ENCODE data around the gene SMARCAL1. TPM values are rescaled to one million over a fixed set of nuclear protein-coding genes. Genes with fewer than 3 reads are reported as not detected.

Gene SMARCAL1
- total RNA-seq, 1 donor from 2014 or later = 20.1 TPM

DNA sequence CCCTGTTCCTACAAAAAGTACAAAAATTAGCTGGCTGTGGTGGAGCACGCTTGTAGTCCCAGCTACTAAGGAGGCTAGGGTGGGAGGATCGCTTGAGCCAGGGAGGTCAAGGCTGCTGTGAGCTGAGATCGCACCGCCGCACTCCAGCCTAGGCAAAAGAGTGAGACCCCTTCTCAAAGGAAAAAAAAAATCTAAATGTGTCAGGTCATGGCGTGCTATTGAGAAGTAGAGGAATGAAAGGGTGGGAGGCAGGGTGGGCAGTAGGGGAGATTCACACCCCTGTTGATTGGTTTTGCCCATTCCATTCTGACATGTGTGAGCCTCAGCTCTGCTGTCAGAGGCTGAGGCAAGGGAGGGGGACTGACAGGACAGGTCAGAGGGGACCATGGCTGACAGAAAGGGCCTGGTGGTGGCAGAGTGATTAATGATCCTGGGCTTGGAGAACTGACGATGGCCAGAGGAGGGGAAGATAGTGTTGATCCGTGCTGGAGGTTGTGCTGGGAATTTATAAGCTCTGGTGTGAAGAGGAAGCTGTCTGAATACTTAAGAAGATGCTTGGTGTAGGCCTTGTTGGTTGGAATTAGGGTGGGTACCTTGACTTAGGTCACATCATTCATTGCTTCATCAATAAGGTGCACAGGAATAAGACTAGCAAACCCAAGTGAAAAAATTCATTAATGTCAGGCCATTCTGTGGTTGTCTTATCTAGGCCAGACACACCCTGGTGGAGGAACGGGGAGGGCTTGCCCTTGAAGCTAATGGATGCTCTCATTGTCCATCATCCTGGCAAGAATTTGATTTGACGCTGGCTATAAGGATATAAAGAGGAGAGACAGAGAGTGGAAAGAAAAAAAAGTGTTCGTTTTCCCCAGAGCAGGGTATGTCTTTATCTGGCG, 19.1 kb upstream of the SMARCAL1 start:
- DNase-seq (ENCODE audit: low spot score) = no peak

DNA sequence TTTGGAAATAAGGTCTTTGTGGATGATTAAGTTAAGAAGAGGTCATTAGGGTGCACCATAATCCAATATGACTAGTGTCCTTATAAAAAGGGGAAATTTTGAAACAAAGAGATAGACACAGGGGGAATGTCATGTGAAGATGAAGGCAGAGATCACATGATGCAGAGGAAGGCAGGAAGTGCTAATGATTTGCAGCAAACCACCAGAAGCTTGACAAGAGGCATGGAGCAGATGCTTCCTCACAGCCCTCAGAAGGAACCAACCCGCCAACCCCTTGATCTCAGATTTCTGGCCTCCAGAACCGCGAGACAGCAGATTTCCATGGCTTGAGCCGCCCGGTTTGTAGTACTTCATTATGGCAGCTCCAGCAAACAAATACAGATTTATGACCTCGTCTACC, 17.4 kb upstream of the SMARCAL1 start:
- DNase-seq (ENCODE audit: low spot score) = no peak

DNA sequence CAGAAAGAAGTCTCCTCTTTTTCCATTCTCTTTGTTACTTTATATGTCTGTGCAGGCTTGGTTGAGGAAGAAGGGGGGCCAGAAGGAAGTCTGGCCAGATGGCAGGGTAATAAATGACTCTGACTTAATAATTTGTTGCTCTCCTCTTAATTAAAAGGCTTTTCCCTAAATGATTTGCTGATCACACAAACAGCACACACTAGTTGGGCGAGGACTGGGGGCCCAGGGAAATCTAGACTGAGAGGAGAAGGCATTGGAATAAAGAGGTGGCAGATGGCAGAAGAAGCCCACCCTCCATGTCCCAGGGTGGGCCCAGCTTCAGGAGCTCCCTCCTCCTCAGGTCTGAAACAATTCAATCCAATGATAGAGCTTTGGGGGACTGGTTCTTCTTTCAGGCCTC, 12.7 kb upstream of the SMARCAL1 start:
- DNase-seq (ENCODE audit: low spot score) = no peak

DNA sequence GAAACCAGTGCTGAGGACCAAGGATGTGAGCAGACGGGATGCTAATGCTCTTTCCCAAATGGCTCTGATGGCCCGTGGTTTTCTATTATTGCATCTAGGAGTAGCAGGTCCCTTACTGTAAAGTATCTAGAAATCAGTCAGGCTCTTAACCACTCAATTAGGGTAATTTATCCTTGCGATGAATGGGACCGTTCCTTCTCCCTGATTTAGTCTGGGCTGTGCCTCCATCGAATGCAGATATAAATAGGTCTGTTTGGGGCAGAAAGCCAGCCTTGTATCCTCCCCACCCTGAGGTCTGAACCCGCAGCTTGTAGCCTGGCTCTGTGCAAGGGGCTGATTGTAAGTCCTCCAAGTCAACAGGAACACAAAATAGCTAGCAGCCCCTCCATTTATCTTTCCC, 9.5 kb upstream of the SMARCAL1 start:
- DNase-seq (ENCODE audit: low spot score) = no peak

DNA sequence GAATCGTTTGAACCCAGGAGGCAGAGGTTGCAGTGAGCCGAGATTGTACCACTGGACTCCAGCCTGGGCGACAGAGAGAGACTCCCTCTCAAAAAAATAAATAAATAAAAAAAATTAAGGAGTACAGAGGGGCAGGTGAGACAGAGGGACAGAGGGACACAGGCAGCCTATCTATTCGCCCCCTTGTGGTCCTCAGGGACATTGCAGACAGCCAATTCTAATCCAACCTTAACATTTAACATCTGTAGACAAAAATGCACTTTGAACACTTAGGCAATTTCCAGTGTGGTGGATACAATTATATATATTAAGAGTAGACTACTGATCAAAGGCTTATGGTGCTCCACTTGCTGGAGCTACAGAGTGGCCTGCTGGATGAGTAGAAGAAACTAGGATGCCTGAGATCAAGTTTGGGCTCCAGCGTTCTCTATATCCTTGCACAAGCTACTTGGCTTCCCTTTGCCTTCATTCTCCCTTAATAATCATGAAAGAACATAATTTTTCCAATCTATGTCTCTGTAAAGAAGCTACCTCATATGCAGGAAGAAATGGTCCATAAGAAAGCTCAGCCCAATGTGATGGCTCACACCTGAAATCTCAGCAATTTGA, 8.2 kb upstream of the SMARCAL1 start:
- peak; percentile 29 for DNase-seq (ENCODE audit: low spot score)

DNA sequence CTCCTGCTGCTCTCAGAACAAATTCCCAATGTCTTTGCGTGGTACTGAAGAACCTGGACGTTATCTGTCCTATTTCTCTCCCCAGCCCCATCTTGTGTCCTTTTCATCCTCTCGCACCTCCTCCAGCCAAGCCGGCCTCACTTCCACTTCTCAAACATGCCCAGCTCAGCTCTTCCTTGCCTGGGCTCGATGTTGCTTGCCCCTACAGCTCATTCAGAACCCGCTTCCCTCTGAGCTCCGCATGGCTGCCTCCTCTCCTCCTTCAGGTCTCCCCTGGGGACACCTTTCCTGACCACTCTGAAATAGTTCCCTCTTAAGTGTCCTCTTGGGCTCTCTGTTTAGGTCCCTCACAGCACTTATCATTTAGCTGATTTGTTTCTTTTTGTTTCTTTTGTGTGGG, 6.7 kb upstream of the SMARCAL1 start:
- DNase-seq (ENCODE audit: low spot score) = no peak

DNA sequence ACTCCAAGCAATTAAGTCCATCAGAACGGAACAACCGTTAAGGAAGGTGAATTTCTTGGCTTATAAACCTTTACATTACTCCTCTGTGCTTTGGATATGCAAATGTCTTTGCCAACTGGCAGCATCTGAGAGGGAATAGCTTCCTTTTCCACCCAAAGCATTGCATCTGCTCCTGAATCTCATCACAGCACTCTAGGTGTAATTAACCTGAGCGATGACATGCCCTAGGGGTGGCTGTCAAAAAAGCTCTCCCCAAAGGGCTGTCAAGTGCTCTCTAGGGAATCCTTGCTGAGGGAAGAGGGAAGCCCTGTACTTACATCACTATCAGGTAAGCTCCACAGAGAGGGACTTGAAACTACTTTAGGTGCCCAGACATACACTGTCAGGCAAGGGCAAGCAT, 5.5 kb upstream of the SMARCAL1 start:
- no peak for DNase-seq (ENCODE audit: low spot score)

DNA sequence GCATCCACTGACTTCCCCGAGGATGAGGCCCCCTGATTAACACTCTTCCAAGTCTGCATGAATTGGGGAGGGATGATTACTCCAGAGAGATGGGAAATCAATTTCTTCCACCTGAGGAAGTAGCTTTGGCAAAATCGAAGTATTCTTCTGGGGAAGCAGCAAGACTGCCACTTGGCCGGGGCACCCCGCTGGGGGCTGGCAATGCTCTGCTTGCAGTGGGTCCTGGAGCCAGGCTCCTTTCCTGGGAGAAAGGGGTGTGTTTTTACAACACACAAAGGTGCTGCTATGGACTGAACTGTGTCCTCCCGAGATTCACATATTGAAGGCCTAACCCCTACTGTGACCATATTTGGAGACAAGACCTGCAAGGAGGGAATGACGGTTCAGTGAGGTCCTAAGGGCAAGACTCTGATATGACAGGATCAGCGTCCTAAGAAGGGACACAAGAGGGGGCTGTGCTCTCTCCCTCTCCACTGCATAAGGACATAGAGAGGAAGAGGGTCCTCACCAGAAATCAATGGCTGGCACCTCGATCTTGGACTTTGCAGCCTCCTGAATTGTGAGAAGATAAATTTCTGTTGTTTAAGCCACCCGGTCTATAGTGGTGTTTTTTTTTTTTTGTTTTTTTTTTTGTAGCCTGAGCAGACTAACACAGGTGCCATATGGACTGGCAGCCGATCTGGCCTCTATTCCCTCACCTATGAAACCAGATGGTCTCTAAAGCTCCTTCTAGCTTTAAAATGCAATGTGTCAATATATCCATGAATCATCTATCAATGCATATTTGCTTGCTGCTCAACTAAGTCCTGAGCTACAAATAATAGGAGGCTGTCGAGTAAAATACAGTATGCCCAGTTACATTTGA, 3.6 kb upstream of the SMARCAL1 start:
- DNase-seq (ENCODE audit: low spot score) = no peak

DNA sequence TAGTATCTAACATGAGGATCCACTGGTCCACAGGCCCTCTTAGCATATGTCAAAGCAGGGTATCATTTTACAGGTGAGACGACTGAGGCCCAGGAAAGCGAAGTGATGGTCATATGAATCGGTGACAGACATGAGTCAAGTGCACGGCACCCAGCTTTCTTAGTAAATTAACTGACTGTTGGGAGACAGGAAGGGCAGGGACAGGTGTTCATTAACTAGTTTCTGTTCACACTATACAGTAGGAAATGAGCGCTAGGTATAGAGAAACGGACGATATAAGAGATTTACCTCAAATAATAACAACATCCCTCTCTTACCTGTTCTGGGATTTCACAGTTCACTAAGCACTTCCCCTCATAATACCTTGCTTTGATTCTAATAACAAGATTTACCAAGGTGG, 1.7 kb upstream of the SMARCAL1 start:
- no peak for DNase-seq (ENCODE audit: low spot score)

DNA sequence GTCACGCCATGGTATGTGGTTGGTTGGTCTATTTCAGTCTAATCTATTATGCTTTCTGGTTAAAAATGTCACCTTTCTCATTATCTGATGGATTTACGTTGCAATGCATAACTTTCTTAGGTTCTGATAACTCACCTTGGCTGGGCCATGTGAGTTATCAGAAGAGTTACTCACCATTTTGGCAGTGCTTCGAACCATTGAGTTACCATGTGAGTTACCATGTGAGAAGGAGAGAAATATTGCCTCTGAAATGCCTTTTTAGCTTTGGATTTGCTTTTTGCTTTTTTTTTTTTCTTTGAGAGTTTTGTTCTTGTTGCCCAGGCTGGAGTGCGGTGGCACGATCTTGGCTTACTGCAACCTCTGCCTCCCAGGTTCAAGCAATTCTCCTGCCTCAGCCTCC, 1.6 kb downstream of the SMARCAL1 start:
- DNase-seq (ENCODE audit: low spot score) = no peak

DNA sequence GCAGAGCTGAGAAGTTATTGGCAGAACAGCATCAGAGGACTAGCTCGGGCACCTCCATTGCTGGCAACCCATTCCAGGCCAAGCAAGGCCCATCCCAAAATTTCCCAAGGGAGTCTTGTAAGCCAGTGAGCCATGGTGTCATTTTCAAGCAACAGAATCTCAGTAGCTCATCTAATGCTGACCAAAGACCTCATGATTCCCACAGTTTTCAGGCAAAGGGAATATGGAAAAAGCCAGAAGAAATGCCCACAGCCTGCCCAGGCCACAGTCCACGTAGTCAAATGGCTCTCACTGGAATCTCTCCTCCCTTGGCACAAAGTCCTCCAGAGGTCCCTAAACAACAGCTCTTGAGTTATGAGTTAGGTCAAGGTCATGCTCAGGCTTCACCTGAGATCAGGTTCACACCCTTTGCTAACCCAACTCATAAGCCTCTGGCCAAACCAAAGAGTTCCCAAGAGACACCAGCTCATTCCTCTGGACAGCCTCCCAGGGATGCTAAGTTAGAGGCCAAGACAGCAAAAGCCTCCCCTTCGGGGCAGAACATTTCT, 2.6 kb downstream of the SMARCAL1 start:
- no peak for DNase-seq (ENCODE audit: low spot score)

DNA sequence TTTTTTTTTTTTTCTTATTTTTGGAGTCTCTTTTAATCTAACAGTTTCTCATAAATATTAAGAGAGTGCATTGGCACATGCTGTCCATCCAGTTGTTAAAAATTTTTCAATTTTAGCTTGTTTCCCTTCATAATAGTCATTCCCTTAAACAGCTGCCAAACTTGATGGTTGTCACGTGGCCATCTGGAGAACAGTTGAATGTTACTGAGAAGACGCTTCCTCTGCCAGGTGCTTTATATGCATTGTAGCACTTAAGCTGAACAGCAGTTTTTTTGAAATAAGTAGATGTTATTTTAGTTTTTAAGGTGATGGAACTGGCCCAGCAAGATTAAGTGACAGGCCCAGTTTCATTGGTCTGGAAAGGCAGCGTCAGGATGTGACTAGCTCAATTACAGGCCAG, 3.3 kb downstream of the SMARCAL1 start:
- no peak for DNase-seq (ENCODE audit: low spot score)

DNA sequence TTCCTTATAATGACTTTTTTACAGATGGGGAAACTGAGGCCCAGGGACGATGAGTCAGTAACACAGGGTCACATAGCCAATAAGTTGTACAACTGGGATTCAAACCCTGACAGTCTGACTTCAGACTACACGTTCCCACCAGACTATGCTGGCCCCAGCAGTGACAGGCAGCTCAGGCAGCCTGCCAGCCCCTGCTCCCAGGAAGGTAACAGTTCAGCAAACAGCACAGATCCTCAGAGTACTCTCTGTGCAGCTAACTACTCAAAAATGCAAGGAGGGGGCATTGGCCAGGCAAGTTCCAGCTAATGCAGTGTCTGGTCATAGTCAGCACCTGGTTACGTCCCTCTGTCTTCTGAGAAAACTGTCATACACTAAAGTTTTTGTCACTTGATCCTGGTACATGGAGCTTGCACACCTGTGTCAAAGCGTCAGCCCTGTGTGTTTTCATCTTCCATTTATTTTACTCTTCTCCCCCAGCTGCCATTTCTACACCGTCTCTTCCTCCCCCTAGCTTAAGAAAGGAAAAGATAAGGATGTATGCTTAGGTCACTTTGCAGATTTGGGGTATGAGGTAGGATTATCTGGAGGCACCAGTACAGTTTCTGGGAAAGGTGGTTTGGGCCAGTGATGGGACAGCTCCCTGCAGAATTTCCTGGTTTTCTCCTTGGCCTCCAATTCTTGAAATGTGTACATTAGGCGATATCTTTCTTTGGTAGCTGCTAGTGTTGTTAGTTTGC, 4.5 kb downstream of the SMARCAL1 start:
- no peak for DNase-seq (ENCODE audit: low spot score)

DNA sequence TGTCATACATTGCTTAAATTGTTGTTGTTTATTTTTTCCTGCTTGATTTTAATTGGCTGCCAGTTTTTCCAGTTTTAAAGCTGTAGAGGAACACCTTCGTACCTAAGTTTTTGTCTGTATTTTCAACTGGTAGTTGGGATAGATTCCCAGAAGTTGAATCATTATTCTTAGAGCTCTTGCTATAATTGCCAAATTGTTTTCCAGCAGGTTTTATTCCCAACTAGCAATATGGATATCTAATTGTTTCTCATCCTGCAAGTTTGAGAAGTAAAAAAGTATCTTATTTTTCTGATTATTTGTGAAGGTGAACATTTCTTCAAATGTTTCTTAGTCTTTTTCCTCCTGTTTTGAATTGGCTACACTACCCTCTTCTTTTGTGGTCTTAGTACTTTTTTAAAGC, 6.7 kb downstream of the SMARCAL1 start:
- no peak for DNase-seq (ENCODE audit: low spot score)

DNA sequence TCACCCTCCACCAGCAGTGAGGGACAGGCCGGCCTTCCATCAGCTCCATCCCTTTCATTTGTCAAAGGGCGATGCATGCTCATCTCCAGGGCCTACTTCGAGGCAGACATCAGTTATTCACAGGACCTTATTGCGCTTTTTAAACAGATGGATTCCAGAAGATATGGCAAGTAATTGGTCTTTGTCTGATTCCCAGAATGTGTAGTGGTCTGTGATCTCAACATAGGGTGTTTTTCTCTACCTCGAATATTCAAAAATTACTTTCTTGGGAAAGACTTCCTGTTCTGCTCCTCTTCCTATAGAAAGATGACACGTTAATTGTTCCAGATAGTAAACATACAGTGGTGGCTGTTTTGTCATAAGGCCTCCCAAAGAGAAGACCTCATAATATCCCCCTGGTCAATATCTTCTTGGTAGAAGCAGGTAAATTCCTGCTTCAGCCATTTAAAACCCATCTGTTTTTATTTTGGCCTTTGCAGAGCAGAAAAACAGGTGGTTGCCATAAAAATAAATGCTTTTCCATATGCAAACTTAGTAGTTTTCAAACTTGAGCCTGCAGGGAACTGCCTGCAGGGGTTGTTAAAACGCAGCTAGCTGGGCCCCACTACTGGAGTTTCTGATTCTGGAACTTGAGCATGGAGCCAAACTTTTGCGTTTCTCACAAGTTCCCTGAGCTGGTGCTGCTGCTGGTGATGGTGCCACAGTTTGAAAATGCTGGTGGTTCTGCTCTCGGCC, 8.2 kb downstream of the SMARCAL1 start:
- no peak for DNase-seq (ENCODE audit: low spot score)

DNA sequence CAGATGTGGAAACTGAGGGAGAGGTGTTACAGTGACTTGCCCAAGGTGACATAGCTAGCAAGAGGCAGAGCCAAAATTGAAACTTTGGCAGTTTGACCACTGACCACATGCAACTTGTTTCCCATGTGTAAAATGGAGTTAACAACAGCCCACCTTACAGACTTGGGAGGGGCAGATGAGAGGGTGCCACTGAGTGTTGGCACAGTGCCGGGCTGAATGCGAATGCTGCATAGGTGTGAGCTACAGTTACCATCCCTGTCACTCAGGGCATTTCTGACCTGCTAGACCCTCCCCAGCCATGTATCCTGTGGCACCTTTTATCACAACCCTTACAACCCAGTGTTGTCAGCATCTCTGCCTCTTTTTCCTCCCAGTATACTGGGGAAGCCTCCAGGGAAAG, 10.8 kb downstream of the SMARCAL1 start:
- DNase-seq (ENCODE audit: low spot score) = no peak

DNA sequence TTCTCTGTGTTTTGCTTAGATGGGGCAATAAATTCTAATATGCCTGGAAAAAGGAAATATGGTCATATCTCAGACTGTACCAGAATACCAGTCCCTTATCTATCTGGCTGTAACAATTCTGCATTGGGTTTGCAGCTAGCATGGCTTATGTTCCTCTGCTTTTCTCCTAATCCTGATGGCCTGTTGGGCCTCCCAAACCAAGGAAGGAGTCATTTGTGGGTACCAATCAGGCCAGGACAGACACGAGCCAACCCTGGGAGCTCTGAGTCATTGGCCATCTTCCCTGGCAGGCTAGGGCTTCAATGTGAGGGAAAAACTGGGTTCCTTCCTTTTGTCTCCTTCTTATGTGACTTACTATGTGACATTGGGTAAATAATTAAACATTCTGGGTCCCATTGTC, 12.0 kb downstream of the SMARCAL1 start:
- no peak for DNase-seq (ENCODE audit: low spot score)

DNA sequence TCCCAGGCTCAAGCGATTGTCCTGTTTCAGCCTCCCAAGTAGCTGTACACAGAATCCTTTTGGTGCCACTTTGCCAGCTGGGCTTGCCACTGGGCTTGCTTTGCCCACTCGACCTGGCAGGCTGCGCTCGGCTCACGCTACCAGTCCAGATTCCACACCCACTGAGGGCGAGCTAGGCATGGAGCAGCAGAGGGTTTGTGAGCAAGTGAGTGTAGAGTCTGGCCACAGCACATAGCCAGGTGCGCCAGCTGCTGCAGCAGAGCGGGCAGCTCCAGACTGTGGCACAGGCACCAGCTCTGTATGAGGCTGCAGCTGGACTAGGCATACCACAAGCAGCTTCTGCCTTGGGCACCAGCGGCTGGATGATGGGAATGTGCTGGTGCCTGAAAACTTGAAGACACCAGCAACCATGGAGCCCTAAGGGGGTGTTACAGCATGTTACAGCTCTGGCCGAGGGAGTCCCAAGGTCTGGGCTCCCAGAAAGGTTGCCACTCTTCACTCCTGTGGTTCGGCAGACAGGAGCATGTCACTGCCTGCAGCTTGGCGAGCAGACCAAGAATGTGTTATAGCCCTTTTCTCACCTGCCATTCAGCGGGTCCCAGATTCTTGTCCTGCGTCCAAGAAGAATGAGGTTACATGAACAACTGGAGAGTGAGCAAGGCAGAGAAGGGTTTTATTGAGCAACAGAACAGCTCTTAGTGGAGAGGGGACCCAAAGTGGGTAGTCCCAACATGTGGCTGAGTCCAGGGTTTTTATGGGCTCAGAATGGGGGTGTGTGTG, 12.9 kb downstream of the SMARCAL1 start:
- DNase-seq (ENCODE audit: low spot score) = no peak

DNA sequence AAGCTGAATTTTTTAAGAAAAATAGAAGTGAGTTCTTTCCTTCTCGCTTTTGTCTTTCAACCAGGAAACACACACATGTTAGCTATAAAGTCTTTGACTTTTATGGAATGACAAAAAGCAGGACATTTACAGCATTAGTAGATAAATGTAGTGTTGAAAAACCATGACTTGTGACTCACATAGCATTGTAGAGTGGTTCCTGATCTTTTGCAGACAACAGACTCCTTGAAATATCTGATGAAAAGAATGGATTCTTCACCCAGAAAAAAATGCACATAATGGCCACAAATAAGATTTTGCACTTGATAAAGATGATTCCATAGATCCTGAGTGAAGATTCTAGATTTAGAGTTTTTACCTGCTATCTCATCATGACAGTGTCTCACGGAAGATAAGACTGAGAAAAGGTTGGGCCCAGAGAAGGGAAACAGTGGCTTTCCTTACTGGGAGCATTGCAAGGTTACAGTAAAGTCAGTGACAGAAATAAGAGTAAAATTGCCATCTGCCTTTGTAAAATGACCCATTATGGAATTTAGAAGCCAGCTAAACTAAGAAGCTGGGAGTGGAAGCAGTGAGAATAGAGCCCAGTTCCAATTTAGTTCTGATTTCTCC, 14.0 kb downstream of the SMARCAL1 start:
- DNase-seq (ENCODE audit: low spot score) = no peak

DNA sequence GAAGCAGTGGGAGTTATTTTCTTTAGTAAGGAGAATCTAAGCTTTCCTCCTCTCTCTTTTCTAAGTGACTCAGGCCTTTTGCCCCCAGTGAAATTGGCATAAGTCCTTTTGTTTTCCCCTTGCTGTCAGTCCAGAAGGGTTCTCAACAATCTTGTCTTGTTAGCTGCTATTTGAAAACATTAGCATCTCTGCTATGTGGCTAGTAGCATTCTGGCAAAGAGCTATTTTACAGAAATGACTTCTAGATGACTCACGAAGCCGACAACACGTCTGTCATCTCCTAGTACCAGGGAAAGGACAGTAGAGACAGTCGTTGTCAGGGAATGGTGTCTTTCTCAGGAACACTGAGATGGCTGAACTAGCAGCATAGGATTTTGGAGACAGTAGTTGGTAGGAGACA, 14.7 kb downstream of the SMARCAL1 start:
- DNase-seq (ENCODE audit: low spot score) = no peak
